GM12865 (cell line): ENCODE data around the gene VSIG2.

Experiments used
- DNase-seq: peaks from one replicate; pipeline ENCODE4 v3.0.0; 2010; ENCODE audit warnings: low read depth
- H3K4me3 ChIP-seq: 2 replicates; pipeline ENCODE4 v1.5.1; 2011; ENCODE audit warnings: mild to moderate bottlenecking, low read depth, low read length, control low read depth
- TF ChIP-seq, protein P1 (sequence below): IDR thresholded peaks from 2 replicates; pipeline ENCODE4 v1.5.1; 2011; ENCODE audit warnings: low read length, control low read depth, low read depth, inconsistent platforms; ENCODE audit not compliant: insufficient read depth; ENCODE audit errors: missing control alignments

The VSIG2 gene

GRCh38 chr11:124746621-124747243 lies 5.3 kb downstream of the VSIG2 start:
- peak overlapping the region; percentile 82 for H3K4me3 ChIP-seq
- TF ChIP-seq, protein P1, sequence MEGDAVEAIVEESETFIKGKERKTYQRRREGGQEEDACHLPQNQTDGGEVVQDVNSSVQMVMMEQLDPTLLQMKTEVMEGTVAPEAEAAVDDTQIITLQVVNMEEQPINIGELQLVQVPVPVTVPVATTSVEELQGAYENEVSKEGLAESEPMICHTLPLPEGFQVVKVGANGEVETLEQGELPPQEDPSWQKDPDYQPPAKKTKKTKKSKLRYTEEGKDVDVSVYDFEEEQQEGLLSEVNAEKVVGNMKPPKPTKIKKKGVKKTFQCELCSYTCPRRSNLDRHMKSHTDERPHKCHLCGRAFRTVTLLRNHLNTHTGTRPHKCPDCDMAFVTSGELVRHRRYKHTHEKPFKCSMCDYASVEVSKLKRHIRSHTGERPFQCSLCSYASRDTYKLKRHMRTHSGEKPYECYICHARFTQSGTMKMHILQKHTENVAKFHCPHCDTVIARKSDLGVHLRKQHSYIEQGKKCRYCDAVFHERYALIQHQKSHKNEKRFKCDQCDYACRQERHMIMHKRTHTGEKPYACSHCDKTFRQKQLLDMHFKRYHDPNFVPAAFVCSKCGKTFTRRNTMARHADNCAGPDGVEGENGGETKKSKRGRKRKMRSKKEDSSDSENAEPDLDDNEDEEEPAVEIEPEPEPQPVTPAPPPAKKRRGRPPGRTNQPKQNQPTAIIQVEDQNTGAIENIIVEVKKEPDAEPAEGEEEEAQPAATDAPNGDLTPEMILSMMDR = peak; percentile 68
- peak; percentile 86 for DNase-seq

- peak overlapping the region; percentile 82 for H3K4me3 ChIP-seq
- peak; percentile 37 for DNase-seq
- TF ChIP-seq, protein P1 = peak; percentile 40
These were observed 6.0 kb downstream of the VSIG2 start for GRCh38 chr11:124745835-124746620.

- TF ChIP-seq, protein P1 = no peak
- H3K4me3 ChIP-seq = no peak overlapping the region
- no peak for DNase-seq
These were observed 6.7 kb downstream of the VSIG2 start for GRCh38 chr11:124745270-124745834.

DNA sequence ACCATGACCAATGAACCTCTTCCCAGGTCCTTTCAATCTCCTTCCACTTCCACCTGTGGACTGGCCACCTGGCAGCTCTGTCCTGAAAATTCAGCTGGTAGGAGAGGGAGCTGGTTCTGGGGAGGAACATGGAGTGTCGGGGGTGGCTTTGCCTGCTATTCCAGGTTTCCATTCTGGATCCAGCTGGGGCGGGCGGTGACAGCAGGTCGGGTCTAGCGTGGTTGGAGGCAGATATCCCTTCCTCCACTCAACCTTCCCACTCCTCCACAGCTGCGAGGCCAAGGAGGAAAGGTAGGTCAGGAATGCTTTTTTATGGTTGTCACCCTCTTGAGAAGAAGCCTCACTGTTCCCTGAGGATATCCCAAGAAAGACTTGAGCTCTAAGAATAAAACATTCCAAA lies 9.0 kb downstream of the VSIG2 start:
- H3K4me3 ChIP-seq = no peak overlapping the region
- TF ChIP-seq, protein P1 = no peak
- DNase-seq = no peak

GRCh38 chr11:124742555-124742954 lies 9.5 kb downstream of the VSIG2 start:
- no peak overlapping the region for H3K4me3 ChIP-seq
- no peak for DNase-seq
- TF ChIP-seq, protein P1 = no peak

DNA sequence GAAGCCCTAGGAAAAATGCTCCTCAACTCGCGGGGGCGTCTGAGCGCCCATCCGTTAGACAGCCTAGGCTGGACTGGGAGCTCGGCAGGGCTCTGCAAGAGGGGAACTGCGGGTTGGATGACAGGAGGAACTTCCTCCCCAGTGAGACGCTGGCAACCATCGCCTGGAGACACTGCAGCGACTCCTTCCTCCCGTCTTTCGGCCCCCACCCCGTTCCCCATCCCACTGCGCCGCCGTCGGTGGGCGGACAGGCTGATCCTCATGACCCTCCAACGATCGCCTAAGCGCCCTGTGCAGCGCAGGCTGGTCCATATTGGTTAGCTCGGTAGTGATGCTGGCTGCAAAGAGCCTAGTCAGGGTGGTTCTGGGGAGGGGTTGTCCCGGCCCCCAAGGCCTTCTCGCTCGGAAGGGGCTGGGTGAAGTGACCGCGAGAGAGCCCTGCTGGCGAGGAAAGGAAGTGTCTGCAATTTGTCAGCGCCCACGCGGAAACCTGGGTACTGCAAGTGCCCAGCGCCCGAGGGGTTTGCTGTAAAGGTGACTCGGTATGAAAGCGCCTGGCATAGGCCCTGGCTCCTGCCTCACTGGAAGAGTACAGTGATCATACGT lies 11.7 kb downstream of the VSIG2 start:
- DNase-seq = peak; percentile 42
- peak overlapping the region; percentile 58 for H3K4me3 ChIP-seq
- TF ChIP-seq, protein P1 = peak; percentile 24
